HEK293 (cell line): Measurements from ENCODE around the gene SLC19A1.

Experiments
- ELK4 ChIP-seq: IDR thresholded peaks from 2 replicates; pipeline ENCODE4 v1.6.1; 2011; ENCODE audit warnings: mild to moderate bottlenecking, low read depth, low read length, borderline replicate concordance
- HIC1 ChIP-seq: fragments of 450-650 bp; formaldehyde crosslinking; IDR thresholded peaks from 2 replicates; pipeline ENCODE4 v1.5.1; 2016; ENCODE audit warnings: missing biosample characterization, missing genetic modification characterization
- MEIS1 ChIP-seq: sonication (generic); formaldehyde crosslinking; IDR thresholded peaks from 2 replicates; pipeline ENCODE4 v1.8.1; 2022; ENCODE audit warnings: missing genetic modification reagents, mild to moderate bottlenecking, borderline replicate concordance
- PRDM1 ChIP-seq: fragments of 450-650 bp; formaldehyde crosslinking; IDR thresholded peaks from 2 replicates; pipeline ENCODE4; 2016; ENCODE audit warnings: missing biosample characterization, missing genetic modification characterization
- SCRT1 ChIP-seq: fragments of 450-650 bp; formaldehyde crosslinking; IDR thresholded peaks from 2 replicates; pipeline ENCODE4 v1.5.1; 2016; ENCODE audit warnings: missing biosample characterization, missing genetic modification characterization, borderline replicate concordance
- SCRT2 ChIP-seq: fragments of 450-650 bp; formaldehyde crosslinking; IDR thresholded peaks from 2 replicates; pipeline ENCODE4 v1.5.1; 2016; ENCODE audit warnings: missing biosample characterization, missing genetic modification characterization
- ZBTB10 ChIP-seq: fragments of 450-650 bp; formaldehyde crosslinking; IDR thresholded peaks from 2 replicates; pipeline ENCODE4 v1.5.1; 2016; ENCODE audit warnings: missing biosample characterization, missing genetic modification characterization
- ZBTB6 ChIP-seq: fragments of 450-650 bp; formaldehyde crosslinking; IDR thresholded peaks from 2 replicates; pipeline ENCODE4 v1.5.1; 2017; ENCODE audit warnings: missing biosample characterization, missing genetic modification characterization
- ZFP69B ChIP-seq: fragments of 450-650 bp; formaldehyde crosslinking; IDR thresholded peaks from 2 replicates; pipeline ENCODE4 v1.5.1; 2016; ENCODE audit warnings: missing biosample characterization, missing genetic modification characterization
- ZNF132 ChIP-seq: fragments of 450-650 bp; formaldehyde crosslinking; IDR thresholded peaks from 2 replicates; pipeline ENCODE4 v1.5.1; 2017; ENCODE audit warnings: missing biosample characterization, missing genetic modification characterization, borderline replicate concordance
- ZNF133 ChIP-seq: fragments of 450-650 bp; formaldehyde crosslinking; IDR thresholded peaks from 2 replicates; pipeline ENCODE4 v1.5.1; 2016; ENCODE audit warnings: missing biosample characterization, missing genetic modification characterization
- ZNF157 ChIP-seq: fragments of 450-650 bp; formaldehyde crosslinking; IDR thresholded peaks from 2 replicates; pipeline ENCODE4 v1.5.1; 2016; ENCODE audit warnings: missing biosample characterization, missing genetic modification characterization
- ZNF175 ChIP-seq: fragments of 450-650 bp; formaldehyde crosslinking; IDR thresholded peaks from 2 replicates; pipeline ENCODE4 v1.5.1; 2016; ENCODE audit warnings: missing biosample characterization, missing genetic modification characterization
- ZNF18 ChIP-seq: fragments of 450-650 bp; formaldehyde crosslinking; IDR thresholded peaks from 2 replicates; pipeline ENCODE4 v1.5.1; 2016; ENCODE audit warnings: missing biosample characterization, missing genetic modification characterization
- ZNF214 ChIP-seq: fragments of 450-650 bp; formaldehyde crosslinking; IDR thresholded peaks from 2 replicates; pipeline ENCODE4 v1.5.1; 2017; ENCODE audit warnings: missing biosample characterization, mild to moderate bottlenecking, missing genetic modification characterization, borderline replicate concordance
- ZNF394 ChIP-seq: fragments of 450-650 bp; formaldehyde crosslinking; IDR thresholded peaks from 2 replicates; pipeline ENCODE4 v1.5.1; 2016; ENCODE audit warnings: missing biosample characterization, missing genetic modification characterization, mild to moderate bottlenecking, moderate library complexity, borderline replicate concordance
- ZNF530 ChIP-seq: fragments of 450-650 bp; formaldehyde crosslinking; IDR thresholded peaks from 2 replicates; pipeline ENCODE4 v1.5.1; 2016; ENCODE audit warnings: low read depth, missing biosample characterization, missing genetic modification characterization
- ZNF623 ChIP-seq: fragments of 450-650 bp; formaldehyde crosslinking; IDR thresholded peaks from 2 replicates; pipeline ENCODE4 v1.5.1; 2016; ENCODE audit warnings: missing biosample characterization, missing genetic modification characterization
- TF ChIP-seq, protein P1 (sequence below): fragments of 450-650 bp; formaldehyde crosslinking; IDR thresholded peaks from 2 replicates; pipeline ENCODE4 v1.5.1; 2017; ENCODE audit warnings: missing biosample characterization, missing genetic modification characterization
- TF ChIP-seq, protein P2 (sequence below): fragments of 450-650 bp; formaldehyde crosslinking; IDR thresholded peaks from 2 replicates; pipeline ENCODE4 v1.5.1; 2016; ENCODE audit warnings: missing biosample characterization, missing genetic modification characterization, low read depth
- TF ChIP-seq, protein P3 (sequence below): fragments of 450-650 bp; formaldehyde crosslinking; IDR thresholded peaks from 2 replicates; pipeline ENCODE4 v1.5.1; 2016; ENCODE audit warnings: missing biosample characterization, missing genetic modification characterization
- TF ChIP-seq, protein P4 (sequence below): fragments of 450-650 bp; formaldehyde crosslinking; IDR thresholded peaks from 2 replicates; pipeline ENCODE4 v1.5.1; 2016; ENCODE audit warnings: missing biosample characterization, missing genetic modification characterization

Gene SLC19A1

DNA sequence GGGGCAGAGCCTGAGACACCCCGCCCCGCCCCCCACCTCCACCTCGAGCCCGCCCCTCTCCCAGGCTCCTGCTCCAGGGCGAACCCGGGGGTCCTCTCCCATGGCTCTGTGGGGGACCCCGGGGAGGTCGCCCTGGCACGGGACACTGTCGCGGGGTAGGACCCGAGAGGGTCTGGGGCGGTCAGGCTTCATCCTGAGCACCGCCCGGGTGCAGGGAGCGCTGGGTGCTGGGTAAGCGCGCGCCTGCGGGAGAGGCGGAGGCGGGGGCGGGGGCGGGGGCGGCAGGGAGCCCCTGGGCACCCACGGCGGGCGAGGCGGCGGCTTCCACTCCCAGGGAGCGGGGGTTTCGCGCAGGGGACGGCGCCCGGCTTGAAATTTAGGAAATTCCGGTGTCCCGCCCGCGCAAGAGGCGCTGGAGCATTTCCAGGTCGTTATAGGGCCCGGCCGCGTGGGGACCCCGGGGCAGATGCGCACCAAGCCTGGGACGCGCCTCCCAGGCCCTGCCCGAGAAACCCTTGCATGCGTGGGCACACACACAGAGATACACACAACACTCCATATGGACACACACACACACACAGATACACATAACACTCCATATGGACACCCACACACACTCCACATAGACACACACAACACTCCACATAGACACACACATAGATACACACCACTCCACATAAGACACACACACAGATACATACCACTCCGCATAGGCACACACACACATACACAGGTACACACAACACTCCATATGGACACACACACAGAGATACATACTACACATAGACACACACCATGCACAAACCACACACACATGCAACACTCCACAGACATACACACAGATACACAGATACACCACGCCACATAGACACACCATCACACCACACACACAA, 48.7 kb upstream of the SLC19A1 start (continued):
- TF ChIP-seq ZNF18 (tag by site-specific recombination) = no peak; the same call in 1 of the 2 replicates
- TF ChIP-seq ZNF132 (tag by site-specific recombination) = no peak
- TF ChIP-seq ZNF175 = no peak
- TF ChIP-seq MEIS1 = no peak
- TF ChIP-seq ZNF394 (tag by site-specific recombination) = no peak
- TF ChIP-seq, protein P1, sequence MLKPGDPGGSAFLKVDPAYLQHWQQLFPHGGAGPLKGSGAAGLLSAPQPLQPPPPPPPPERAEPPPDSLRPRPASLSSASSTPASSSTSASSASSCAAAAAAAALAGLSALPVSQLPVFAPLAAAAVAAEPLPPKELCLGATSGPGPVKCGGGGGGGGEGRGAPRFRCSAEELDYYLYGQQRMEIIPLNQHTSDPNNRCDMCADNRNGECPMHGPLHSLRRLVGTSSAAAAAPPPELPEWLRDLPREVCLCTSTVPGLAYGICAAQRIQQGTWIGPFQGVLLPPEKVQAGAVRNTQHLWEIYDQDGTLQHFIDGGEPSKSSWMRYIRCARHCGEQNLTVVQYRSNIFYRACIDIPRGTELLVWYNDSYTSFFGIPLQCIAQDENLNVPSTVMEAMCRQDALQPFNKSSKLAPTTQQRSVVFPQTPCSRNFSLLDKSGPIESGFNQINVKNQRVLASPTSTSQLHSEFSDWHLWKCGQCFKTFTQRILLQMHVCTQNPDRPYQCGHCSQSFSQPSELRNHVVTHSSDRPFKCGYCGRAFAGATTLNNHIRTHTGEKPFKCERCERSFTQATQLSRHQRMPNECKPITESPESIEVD (tag by site-specific recombination) = no peak
- TF ChIP-seq, protein P2, sequence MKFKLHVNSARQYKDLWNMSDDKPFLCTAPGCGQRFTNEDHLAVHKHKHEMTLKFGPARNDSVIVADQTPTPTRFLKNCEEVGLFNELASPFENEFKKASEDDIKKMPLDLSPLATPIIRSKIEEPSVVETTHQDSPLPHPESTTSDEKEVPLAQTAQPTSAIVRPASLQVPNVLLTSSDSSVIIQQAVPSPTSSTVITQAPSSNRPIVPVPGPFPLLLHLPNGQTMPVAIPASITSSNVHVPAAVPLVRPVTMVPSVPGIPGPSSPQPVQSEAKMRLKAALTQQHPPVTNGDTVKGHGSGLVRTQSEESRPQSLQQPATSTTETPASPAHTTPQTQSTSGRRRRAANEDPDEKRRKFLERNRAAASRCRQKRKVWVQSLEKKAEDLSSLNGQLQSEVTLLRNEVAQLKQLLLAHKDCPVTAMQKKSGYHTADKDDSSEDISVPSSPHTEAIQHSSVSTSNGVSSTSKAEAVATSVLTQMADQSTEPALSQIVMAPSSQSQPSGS = no peak
- no peak for TF ChIP-seq HIC1 (tag by site-specific recombination)
- TF ChIP-seq ELK4 = no peak
- TF ChIP-seq ZNF133 (tag by site-specific recombination) = no peak
- TF ChIP-seq ZFP69B (tag by site-specific recombination) = peak; percentile 62
- TF ChIP-seq, protein P3, sequence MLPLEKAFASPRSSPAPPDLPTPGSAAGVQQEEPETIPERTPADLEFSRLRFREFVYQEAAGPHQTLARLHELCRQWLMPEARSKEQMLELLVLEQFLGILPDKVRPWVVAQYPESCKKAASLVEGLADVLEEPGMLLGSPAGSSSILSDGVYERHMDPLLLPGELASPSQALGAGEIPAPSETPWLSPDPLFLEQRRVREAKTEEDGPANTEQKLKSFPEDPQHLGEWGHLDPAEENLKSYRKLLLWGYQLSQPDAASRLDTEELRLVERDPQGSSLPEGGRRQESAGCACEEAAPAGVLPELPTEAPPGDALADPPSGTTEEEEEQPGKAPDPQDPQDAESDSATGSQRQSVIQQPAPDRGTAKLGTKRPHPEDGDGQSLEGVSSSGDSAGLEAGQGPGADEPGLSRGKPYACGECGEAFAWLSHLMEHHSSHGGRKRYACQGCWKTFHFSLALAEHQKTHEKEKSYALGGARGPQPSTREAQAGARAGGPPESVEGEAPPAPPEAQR (tag by site-specific recombination) = no peak
- no peak for TF ChIP-seq SCRT2 (tag by site-specific recombination)
- TF ChIP-seq ZNF530 = no peak
- TF ChIP-seq, protein P4, sequence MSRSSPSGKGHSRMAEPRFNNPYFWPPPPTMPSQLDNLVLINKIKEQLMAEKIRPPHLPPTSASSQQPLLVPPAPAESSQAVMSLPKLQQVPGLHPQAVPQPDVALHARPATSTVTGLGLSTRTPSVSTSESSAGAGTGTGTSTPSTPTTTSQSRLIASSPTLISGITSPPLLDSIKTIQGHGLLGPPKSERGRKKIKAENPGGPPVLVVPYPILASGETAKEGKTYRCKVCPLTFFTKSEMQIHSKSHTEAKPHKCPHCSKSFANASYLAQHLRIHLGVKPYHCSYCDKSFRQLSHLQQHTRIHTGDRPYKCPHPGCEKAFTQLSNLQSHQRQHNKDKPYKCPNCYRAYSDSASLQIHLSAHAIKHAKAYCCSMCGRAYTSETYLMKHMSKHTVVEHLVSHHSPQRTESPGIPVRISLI (tag by site-specific recombination) = no peak
- TF ChIP-seq ZBTB6 (tag by site-specific recombination) = no peak; the same call in 1 of the 2 replicates
- no peak for TF ChIP-seq PRDM1 (tag by site-specific recombination)
- TF ChIP-seq ZBTB10 = no peak; the same call in 1 of the 2 replicates
- no peak for TF ChIP-seq ZNF623 (tag by site-specific recombination)
- peak; percentile 6; the same call in 1 of the 2 replicates for TF ChIP-seq ZNF157 (tag by site-specific recombination)
- TF ChIP-seq SCRT1 = no peak
- no peak for TF ChIP-seq ZNF214 (tag by site-specific recombination)
